Peyer's patch (tissue), 4 donors: ENCODE data around the gene SLC29A2.

Experiments used
- POLR2A ChIP-seq, 2 donors: fragments of 450-650 bp; IDR thresholded peaks; one replicate each; pipeline ENCODE4 v1.5.1; 2017; ENCODE audit warnings: antibody characterized with exemption in 2 of 2, mild to moderate bottlenecking in 2 of 2, moderate library complexity in 2 of 2
- TF ChIP-seq, protein P1 (sequence below), 6 experiments: fragments of 450-650 bp in 4 of 6; fragments of 200-600 bp in 2 of 6; sonication (generic) in 1 of 6; IDR thresholded peaks; one replicate each; pipeline ENCODE4 v1.5.1; 2017 to 2019; ENCODE audit warnings: antibody characterized with exemption in 6 of 6, mild to moderate bottlenecking in 3 of 6, moderate library complexity in 1 of 6

- TF ChIP-seq, protein P1, sequence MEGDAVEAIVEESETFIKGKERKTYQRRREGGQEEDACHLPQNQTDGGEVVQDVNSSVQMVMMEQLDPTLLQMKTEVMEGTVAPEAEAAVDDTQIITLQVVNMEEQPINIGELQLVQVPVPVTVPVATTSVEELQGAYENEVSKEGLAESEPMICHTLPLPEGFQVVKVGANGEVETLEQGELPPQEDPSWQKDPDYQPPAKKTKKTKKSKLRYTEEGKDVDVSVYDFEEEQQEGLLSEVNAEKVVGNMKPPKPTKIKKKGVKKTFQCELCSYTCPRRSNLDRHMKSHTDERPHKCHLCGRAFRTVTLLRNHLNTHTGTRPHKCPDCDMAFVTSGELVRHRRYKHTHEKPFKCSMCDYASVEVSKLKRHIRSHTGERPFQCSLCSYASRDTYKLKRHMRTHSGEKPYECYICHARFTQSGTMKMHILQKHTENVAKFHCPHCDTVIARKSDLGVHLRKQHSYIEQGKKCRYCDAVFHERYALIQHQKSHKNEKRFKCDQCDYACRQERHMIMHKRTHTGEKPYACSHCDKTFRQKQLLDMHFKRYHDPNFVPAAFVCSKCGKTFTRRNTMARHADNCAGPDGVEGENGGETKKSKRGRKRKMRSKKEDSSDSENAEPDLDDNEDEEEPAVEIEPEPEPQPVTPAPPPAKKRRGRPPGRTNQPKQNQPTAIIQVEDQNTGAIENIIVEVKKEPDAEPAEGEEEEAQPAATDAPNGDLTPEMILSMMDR (IDR thresholded peaks at IDR 0.05), result no peak
- TF ChIP-seq POLR2A (IDR thresholded peaks at IDR 0.05), result no peak
These were observed 5.6 kb downstream of the SLC29A2 start for GRCh38 chr11:66365711-66366619.
